ENCODE data around the gene AVPR1B.

Gene AVPR1B

GRCh38 chr1:206114692-206115640 lies 2.2 kb downstream of the AVPR1B start:
- no peak for TF ChIP-seq CTCF (IDR thresholded peaks at IDR 0.05; ENCODE audit: control insufficient read depth, extremely low read depth, insufficient read depth)
- no peak overlapping the region for H3K4me3 ChIP-seq (ENCODE audit: low read depth, low read length)

GRCh38 chr1:206112600-206113301 lies 4.4 kb downstream of the AVPR1B start:
- DNase-seq (ENCODE audit: low read depth) = peak; percentile 89
- no peak for TF ChIP-seq CTCF (IDR thresholded peaks at IDR 0.05; ENCODE audit: control insufficient read depth, extremely low read depth, insufficient read depth)
- H3K4me3 ChIP-seq (ENCODE audit: low read depth, low read length) = no peak overlapping the region

More at GRCh38 chr1:206114692-206115640, 2.2 kb downstream of the AVPR1B start:
- DNase-seq (ENCODE audit: low read depth) = no peak

GRCh38 chr1:206111271-206111927 lies 5.8 kb downstream of the AVPR1B start:
- no peak for TF ChIP-seq CTCF (IDR thresholded peaks at IDR 0.05; ENCODE audit: control insufficient read depth, extremely low read depth, insufficient read depth)
- no peak for DNase-seq (ENCODE audit: low read depth)

GRCh38 chr1:206110820-206111219 lies 6.4 kb downstream of the AVPR1B start:
- H3K4me3 ChIP-seq (ENCODE audit: low read depth, low read length) = no peak overlapping the region
- DNase-seq (ENCODE audit: low read depth) = no peak
- TF ChIP-seq CTCF (IDR thresholded peaks at IDR 0.05; ENCODE audit: control insufficient read depth, extremely low read depth, insufficient read depth) = no peak

More at GRCh38 chr1:206111271-206111927, 5.8 kb downstream of the AVPR1B start:
- H3K4me3 ChIP-seq (ENCODE audit: low read depth, low read length) = no peak overlapping the region

GRCh38 chr1:206110161-206110560 lies 7.0 kb downstream of the AVPR1B start:
- no peak for DNase-seq (ENCODE audit: low read depth)
- no peak for TF ChIP-seq CTCF (IDR thresholded peaks at IDR 0.05; ENCODE audit: control insufficient read depth, extremely low read depth, insufficient read depth)
- no peak overlapping the region for H3K4me3 ChIP-seq (ENCODE audit: low read depth, low read length)

- H3K4me3 ChIP-seq (ENCODE audit: low read depth, low read length) = no peak overlapping the region
- TF ChIP-seq CTCF (IDR thresholded peaks at IDR 0.05; ENCODE audit: control insufficient read depth, extremely low read depth, insufficient read depth) = no peak
- DNase-seq (ENCODE audit: low read depth) = no peak
Measured at GRCh38 chr1:206109718-206110117, 7.5 kb downstream of the AVPR1B start.

Measured in LNCaP clone FGC (cell line).